Right lobe of liver (tissue), 4 donors: ENCODE results near the gene KCNQ1OT1.

Experiments used
- POLR2A ChIP-seq: fragments of 450-650 bp; IDR thresholded peaks from one replicate; pipeline ENCODE4 v1.6.1; 2017; ENCODE audit warnings: antibody characterized with exemption, mild to moderate bottlenecking
- TF ChIP-seq, protein P1 (sequence below), 4 donors: fragments of 200-600 bp in 3 of 4; fragments of 450-650 bp in 1 of 4; IDR thresholded peaks; one replicate each; pipeline versions ENCODE4 v1.5.1 to v1.8.0; 2016 to 2022; ENCODE audit warnings: antibody characterized with exemption in 4 of 4, mild to moderate bottlenecking in 2 of 4
- donor health status: DM: no; HTN: no; CAD: no.
- donor health status: DM: no; HTN: no; CAD: no.
- donor health status: DM: no; HTN: yes; CAD: no.

DNA sequence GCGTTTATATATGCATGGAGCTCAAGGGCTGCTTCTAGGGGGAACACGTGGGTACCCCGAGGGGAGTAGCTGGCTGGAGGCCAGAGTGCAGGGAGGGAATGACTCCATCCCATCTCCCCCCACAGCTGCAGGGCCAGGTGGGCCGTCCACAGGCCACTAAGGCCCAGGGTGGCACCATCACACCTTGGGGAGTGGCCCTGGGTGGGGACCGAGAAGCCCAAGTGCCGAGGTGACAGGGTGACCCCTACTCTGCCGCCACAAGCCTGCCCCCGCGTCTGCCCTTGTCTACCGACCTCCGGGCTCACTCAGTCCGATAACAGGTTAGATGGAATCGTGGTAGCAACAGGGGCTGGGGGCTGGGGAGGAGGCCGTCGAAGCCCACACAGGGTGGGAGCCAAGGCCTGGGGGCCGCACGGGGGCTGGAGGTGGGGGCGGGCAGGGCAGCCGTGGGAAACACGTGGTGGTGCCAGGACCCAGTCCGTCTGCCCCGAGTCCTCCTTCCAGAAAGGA, 125.7 kb downstream of the KCNQ1OT1 start:
- TF ChIP-seq, protein P1, sequence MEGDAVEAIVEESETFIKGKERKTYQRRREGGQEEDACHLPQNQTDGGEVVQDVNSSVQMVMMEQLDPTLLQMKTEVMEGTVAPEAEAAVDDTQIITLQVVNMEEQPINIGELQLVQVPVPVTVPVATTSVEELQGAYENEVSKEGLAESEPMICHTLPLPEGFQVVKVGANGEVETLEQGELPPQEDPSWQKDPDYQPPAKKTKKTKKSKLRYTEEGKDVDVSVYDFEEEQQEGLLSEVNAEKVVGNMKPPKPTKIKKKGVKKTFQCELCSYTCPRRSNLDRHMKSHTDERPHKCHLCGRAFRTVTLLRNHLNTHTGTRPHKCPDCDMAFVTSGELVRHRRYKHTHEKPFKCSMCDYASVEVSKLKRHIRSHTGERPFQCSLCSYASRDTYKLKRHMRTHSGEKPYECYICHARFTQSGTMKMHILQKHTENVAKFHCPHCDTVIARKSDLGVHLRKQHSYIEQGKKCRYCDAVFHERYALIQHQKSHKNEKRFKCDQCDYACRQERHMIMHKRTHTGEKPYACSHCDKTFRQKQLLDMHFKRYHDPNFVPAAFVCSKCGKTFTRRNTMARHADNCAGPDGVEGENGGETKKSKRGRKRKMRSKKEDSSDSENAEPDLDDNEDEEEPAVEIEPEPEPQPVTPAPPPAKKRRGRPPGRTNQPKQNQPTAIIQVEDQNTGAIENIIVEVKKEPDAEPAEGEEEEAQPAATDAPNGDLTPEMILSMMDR (IDR thresholded peaks at IDR 0.05) = no peak
- TF ChIP-seq POLR2A = no peak
